KMS-11 (cell line): ENCODE data around the gene POLR2M.

Experiments
- H2AFZ ChIP-seq: fragments of 200-600 bp; sonication (generic); 2 replicates; pipeline ENCODE4 v1.6.1; 2016; ENCODE audit warnings: antibody characterized with exemption, mixed run types, low read depth
- H3K27ac ChIP-seq: fragments of 200-600 bp; sonication (generic); 2 replicates; pipeline ENCODE4 v1.6.1; 2016; ENCODE audit warnings: mild to moderate bottlenecking, mixed run types
- H3K27me3 ChIP-seq: fragments of 200-600 bp; sonication (generic); 2 replicates; pipeline ENCODE4 v1.6.1; 2017; ENCODE audit warnings: mild to moderate bottlenecking, low read depth, mixed run types, moderate library complexity; ENCODE audit not compliant: insufficient read depth
- H3K36me3 ChIP-seq: fragments of 200-600 bp; sonication (generic); 2 replicates; pipeline ENCODE4 v1.6.1; 2017; ENCODE audit warnings: mild to moderate bottlenecking, mixed run types; ENCODE audit not compliant: insufficient read depth
- H3K4me1 ChIP-seq: fragments of 200-600 bp; sonication (generic); 2 replicates; pipeline ENCODE4 v1.6.1; 2016; ENCODE audit warnings: mild to moderate bottlenecking, low read depth, mixed run types; ENCODE audit not compliant: poor library complexity, severe bottlenecking
- H3K4me2 ChIP-seq: fragments of 200-600 bp; sonication (generic); 2 replicates; pipeline ENCODE4 v1.7.0; 2016; ENCODE audit warnings: mild to moderate bottlenecking, mixed run types
- H3K4me3 ChIP-seq: fragments of 200-600 bp; sonication (generic); IDR thresholded peaks from 2 replicates; pipeline ENCODE4 v1.6.1; 2017; ENCODE audit warnings: low read depth, low read length, mixed read lengths; ENCODE audit not compliant: insufficient read depth
- H3K79me2 ChIP-seq: fragments of 200-600 bp; sonication (generic); 2 replicates; pipeline ENCODE4 v1.6.1; 2016; ENCODE audit warnings: low read depth, mixed run types; ENCODE audit not compliant: insufficient read depth
- H3K9ac ChIP-seq: fragments of 200-600 bp; sonication (generic); 2 replicates; pipeline ENCODE4 v1.6.1; 2016; ENCODE audit warnings: mild to moderate bottlenecking, mixed run types
- H4K20me1 ChIP-seq: fragments of 200-600 bp; sonication (generic); 2 replicates; pipeline ENCODE4 v1.6.1; 2016; ENCODE audit warnings: mild to moderate bottlenecking, mixed run types; ENCODE audit not compliant: insufficient read depth
- CTCF ChIP-seq: fragments of 200-600 bp; sonication (generic); conservative IDR thresholded peaks from 2 replicates; pipeline ENCODE4 v1.6.1; 2017; ENCODE audit warnings: low read depth, mild to moderate bottlenecking, antibody characterized with exemption, low read length, moderate library complexity, mixed read lengths

Gene POLR2M

GRCh38 chr15:57752436-57752835 is 45.9 kb downstream of the POLR2M start:
- no peak overlapping the region for H2AFZ ChIP-seq
- H3K36me3 ChIP-seq, result no peaks in the 10 kb centered on the region
- no peak overlapping the region for H3K27ac ChIP-seq
- no peak overlapping the region for H3K9ac ChIP-seq
- no peaks in the 10 kb centered on the region for H4K20me1 ChIP-seq
- TF ChIP-seq CTCF, result no peak
- no peak overlapping the region for H3K4me3 ChIP-seq
- H3K79me2 ChIP-seq, result no peaks in the 10 kb centered on the region
- no peaks in the 10 kb centered on the region for H3K4me1 ChIP-seq
- H3K27me3 ChIP-seq, result no peaks in the 10 kb centered on the region
- no peak overlapping the region for H3K4me2 ChIP-seq

- Histone ChIP-seq H4K20me1 (no peaks in the 10 kb centered on the region), H3K4me2 (no peak overlapping the region), H3K4me1 (no peaks in the 10 kb centered on the region), H3K27ac (no peak overlapping the region), H2AFZ (no peak overlapping the region), H3K79me2 (no peaks in the 10 kb centered on the region), H3K9ac (no peak overlapping the region), H3K27me3 (no peaks in the 10 kb centered on the region), H3K4me3 (no peak overlapping the region), H3K36me3 (no peaks in the 10 kb centered on the region)
- no peak for TF ChIP-seq CTCF
Measured at GRCh38 chr15:57752840-57753239, 46.3 kb downstream of the POLR2M start.

GRCh38 chr15:57756466-57756865 is 50.0 kb downstream of the POLR2M start:
- TF ChIP-seq CTCF, result no peak
- H2AFZ ChIP-seq, result no peak overlapping the region
- no peak overlapping the region for H3K4me3 ChIP-seq

GRCh38 chr15:57758560-57758959 is 52.0 kb downstream of the POLR2M start:
- Histone ChIP-seq H3K27me3 (no peaks in the 10 kb centered on the region), H3K4me3 (no peak overlapping the region), H3K36me3 (no peaks in the 10 kb centered on the region), H2AFZ (no peak overlapping the region), H3K27ac (no peak overlapping the region), H3K4me1 (no peaks in the 10 kb centered on the region), H3K4me2 (no peak overlapping the region), H3K9ac (no peak overlapping the region), H3K79me2 (no peaks in the 10 kb centered on the region), H4K20me1 (no peaks in the 10 kb centered on the region)
- no peak for TF ChIP-seq CTCF

More at GRCh38 chr15:57756466-57756865, 50.0 kb downstream of the POLR2M start:
- Histone ChIP-seq H4K20me1 (no peaks in the 10 kb centered on the region), H3K4me1 (no peaks in the 10 kb centered on the region), H3K27me3 (no peaks in the 10 kb centered on the region), H3K4me2 (no peak overlapping the region), H3K27ac (no peak overlapping the region), H3K36me3 (no peaks in the 10 kb centered on the region), H3K9ac (no peak overlapping the region), H3K79me2 (no peaks in the 10 kb centered on the region)
